ENCODE data around the gene ZNF816.

GRCh38 chr19:53007200-53007599, 44.5 kb upstream of the ZNF816 start:
- TF ChIP-seq EP300 (IDR thresholded peaks at IDR 0.05; ENCODE audit: borderline replicate concordance): no peak
- no peak for TF ChIP-seq CEBPB (IDR thresholded peaks at IDR 0.05)
